GM23338 (cell line): ENCODE measurements around the gene RAMACL. TPM values are rescaled to one million over a fixed set of nuclear protein-coding genes. Genes with fewer than 3 reads are reported as not detected.

Experiments
- ATAC-seq: fragments of 200-7000 bp; cut with Tn5 transposase; 3 replicates; pipeline ENCODE4 v1.9.1; 2020
- DNase-seq: peaks from one replicate; pipeline ENCODE4 v3.0.0-alpha.2; 2015; ENCODE audit warnings: low spot score
- H2AFZ ChIP-seq: fragments of 200-600 bp; sonication (generic); 2 replicates; pipeline ENCODE4 v1.8.0; 2016; ENCODE audit warnings: antibody characterized with exemption, mild to moderate bottlenecking, moderate library complexity
- H3F3A ChIP-seq: fragments of 200-600 bp; sonication (generic); replicated peaks from 2 replicates; pipeline ENCODE4 v1.8.0; 2017; ENCODE audit warnings: antibody characterized with exemption, mixed run types, low read depth
- H3K27ac ChIP-seq: fragments of 200-600 bp; sonication (generic); 2 replicates; pipeline ENCODE4 v1.6.1; 2016; ENCODE audit warnings: low read depth
- H3K27me3 ChIP-seq: fragments of 200-600 bp; sonication (generic); 2 replicates; pipeline ENCODE4 v1.8.0; 2016; ENCODE audit warnings: mild to moderate bottlenecking, mixed run types, moderate library complexity; ENCODE audit not compliant: insufficient read depth
- H3K36me3 ChIP-seq: fragments of 200-600 bp; sonication (generic); 2 replicates; pipeline ENCODE4 v1.8.0; 2016; ENCODE audit warnings: mild to moderate bottlenecking; ENCODE audit not compliant: insufficient read depth
- H3K4me1 ChIP-seq: fragments of 200-600 bp; sonication (generic); 2 replicates; pipeline ENCODE4 v1.8.0; 2016; ENCODE audit warnings: mild to moderate bottlenecking, moderate library complexity; ENCODE audit not compliant: insufficient read depth
- H3K4me2 ChIP-seq: fragments of 200-600 bp; sonication (generic); 2 replicates; pipeline ENCODE4 v1.7.1; 2017; ENCODE audit warnings: mixed run types
- H3K4me3 ChIP-seq: fragments of 200-600 bp; sonication (generic); 2 replicates; pipeline ENCODE4 v1.6.1; 2016; ENCODE audit warnings: mixed run types
- H3K79me2 ChIP-seq: fragments of 200-600 bp; sonication (generic); replicated peaks from 2 replicates; pipeline ENCODE4 v1.8.0; 2017; ENCODE audit warnings: mild to moderate bottlenecking; ENCODE audit not compliant: insufficient read depth
- H3K9me2 ChIP-seq: fragments of 200-600 bp; sonication (generic); 2 replicates; pipeline ENCODE4 v1.8.0; 2017; ENCODE audit not compliant: insufficient read depth
- H4K20me1 ChIP-seq: fragments of 200-600 bp; sonication (generic); replicated peaks from 2 replicates; pipeline ENCODE4 v1.8.0; 2017; ENCODE audit warnings: mild to moderate bottlenecking; ENCODE audit not compliant: insufficient read depth
- H3K27ac Mint-ChIP-seq: 2 replicates; pipeline ENCODE4 v1.8.0; 2020; ENCODE audit warnings: inconsistent platforms, mild to moderate bottlenecking, moderate library complexity, mixed read lengths
- H3K27me3 Mint-ChIP-seq: 3 replicates; pipeline ENCODE4 v1.8.0; 2022; ENCODE audit warnings: low read depth, mild to moderate bottlenecking, moderate library complexity, mixed read lengths, inconsistent platforms; ENCODE audit not compliant: insufficient read depth, poor library complexity
- H3K36me3 Mint-ChIP-seq: 3 replicates; pipeline ENCODE4 v1.8.0; 2021; ENCODE audit warnings: low read depth, mild to moderate bottlenecking, inconsistent platforms, moderate library complexity, mixed read lengths
- H3K4me1 Mint-ChIP-seq: 3 replicates; pipeline ENCODE4 v1.8.0; 2020; ENCODE audit warnings: mild to moderate bottlenecking, inconsistent platforms, mixed read lengths
- H3K4me3 Mint-ChIP-seq: 3 replicates; pipeline ENCODE4 v1.8.0; 2021; ENCODE audit warnings: moderate library complexity, mild to moderate bottlenecking, inconsistent platforms, mixed read lengths
- H3K9me3 Mint-ChIP-seq: 3 replicates; pipeline ENCODE4 v1.8.0; 2020; ENCODE audit warnings: moderate library complexity, mild to moderate bottlenecking, inconsistent platforms, mixed read lengths
- ETS1 ChIP-seq: IDR thresholded peaks from 2 replicates; pipeline ENCODE4 v1.6.1; 2016; ENCODE audit warnings: antibody characterized with exemption
- EZH2 ChIP-seq: fragments of 200-600 bp; sonication (generic); IDR thresholded peaks from one replicate; pipeline ENCODE4 v1.8.0; 2017; ENCODE audit warnings: antibody characterized with exemption, mild to moderate bottlenecking, low read depth; ENCODE audit not compliant: unreplicated experiment
- EZH2phosphoT487 ChIP-seq: fragments of 200-600 bp; sonication (generic); IDR thresholded peaks from one replicate; pipeline ENCODE4 v1.8.1; 2018; ENCODE audit warnings: antibody characterized with exemption; ENCODE audit not compliant: unreplicated experiment
- JUNB ChIP-seq: IDR thresholded peaks from one replicate; pipeline ENCODE4 v1.6.1; 2016; ENCODE audit warnings: antibody characterized with exemption; ENCODE audit not compliant: unreplicated experiment
- STAT1 ChIP-seq: IDR thresholded peaks from one replicate; pipeline ENCODE4 v1.6.1; 2016; ENCODE audit warnings: antibody characterized with exemption; ENCODE audit not compliant: unreplicated experiment
- ZNF114 ChIP-seq: fragments of 250-450 bp; sonication (Bioruptor Pico); IDR thresholded peaks from 2 replicates; pipeline ENCODE4 v1.5.0; 2020; ENCODE audit warnings: mild to moderate bottlenecking, moderate library complexity
- ZNF331 ChIP-seq: fragments of 250-450 bp; sonication (Bioruptor Pico); IDR thresholded peaks from 2 replicates; pipeline ENCODE4 v1.5.0; 2020; ENCODE audit warnings: low read depth, mild to moderate bottlenecking, moderate library complexity
- ZNF462 ChIP-seq: fragments of 250-450 bp; sonication (Bioruptor Pico); IDR thresholded peaks from 2 replicates; pipeline ENCODE4 v1.5.0; 2020; ENCODE audit warnings: mild to moderate bottlenecking, moderate library complexity
- polyA plus RNA-seq: library from polyadenylated mRNA; unstranded; fragments of >200 nt; fragmentation: Nextera tagmentation; extraction: Ambion mirVana; gene quantifications from 2 replicates; pipeline ENCODE4 v1.2.1, GENCODE V29; 2016
- total RNA-seq: library from RNA; depleted of rRNA; stranded (reverse); fragments of >200 nt; shearing (Covaris generic); gene quantifications from 2 replicates; pipeline ENCODE4 v1.2.3, GENCODE V29; 2014
- TF ChIP-seq, protein P1 (sequence below): IDR thresholded peaks from one replicate; pipeline ENCODE4 v1.6.1; 2018; ENCODE audit warnings: antibody characterized with exemption; ENCODE audit not compliant: unreplicated experiment
- TF ChIP-seq, protein P2 (sequence below), 2 experiments: fragments of 200-600 bp in 1 of 2; sonication (generic) in 1 of 2; conservative IDR thresholded peaks; 2 replicates each; pipeline versions ENCODE4 v1.5.1 to v1.6.1; 2016 to 2017; ENCODE audit warnings: antibody characterized with exemption in 2 of 2, low read depth in 2 of 2, mild to moderate bottlenecking in 2 of 2, moderate library complexity in 1 of 2

Gene RAMACL
- total and polyA plus RNA-seq, 2 experiments from 2014 or later: 0.61 to 4.0 TPM

GRCh38 chr6:166623318-166623717 lies 36.8 kb upstream of the RAMACL start:
- no peak overlapping the region for H3K27ac Mint-ChIP-seq
- peaks cover 70% of the 10 kb centered on the region for H3K79me2 ChIP-seq
- no peak overlapping the region for H2AFZ ChIP-seq
- peaks cover 10% of the 10 kb centered on the region; the same call in 1 of the 2 replicates for H4K20me1 ChIP-seq
- H3F3A ChIP-seq: peaks cover 4% of the 10 kb centered on the region
- H3K4me3 ChIP-seq: no peak overlapping the region
- no peak overlapping the region for H3K4me2 ChIP-seq
- H3K27ac ChIP-seq: no peak overlapping the region
- H3K4me1 Mint-ChIP-seq: peaks cover 51% of the 10 kb centered on the region
- TF ChIP-seq, protein P1, sequence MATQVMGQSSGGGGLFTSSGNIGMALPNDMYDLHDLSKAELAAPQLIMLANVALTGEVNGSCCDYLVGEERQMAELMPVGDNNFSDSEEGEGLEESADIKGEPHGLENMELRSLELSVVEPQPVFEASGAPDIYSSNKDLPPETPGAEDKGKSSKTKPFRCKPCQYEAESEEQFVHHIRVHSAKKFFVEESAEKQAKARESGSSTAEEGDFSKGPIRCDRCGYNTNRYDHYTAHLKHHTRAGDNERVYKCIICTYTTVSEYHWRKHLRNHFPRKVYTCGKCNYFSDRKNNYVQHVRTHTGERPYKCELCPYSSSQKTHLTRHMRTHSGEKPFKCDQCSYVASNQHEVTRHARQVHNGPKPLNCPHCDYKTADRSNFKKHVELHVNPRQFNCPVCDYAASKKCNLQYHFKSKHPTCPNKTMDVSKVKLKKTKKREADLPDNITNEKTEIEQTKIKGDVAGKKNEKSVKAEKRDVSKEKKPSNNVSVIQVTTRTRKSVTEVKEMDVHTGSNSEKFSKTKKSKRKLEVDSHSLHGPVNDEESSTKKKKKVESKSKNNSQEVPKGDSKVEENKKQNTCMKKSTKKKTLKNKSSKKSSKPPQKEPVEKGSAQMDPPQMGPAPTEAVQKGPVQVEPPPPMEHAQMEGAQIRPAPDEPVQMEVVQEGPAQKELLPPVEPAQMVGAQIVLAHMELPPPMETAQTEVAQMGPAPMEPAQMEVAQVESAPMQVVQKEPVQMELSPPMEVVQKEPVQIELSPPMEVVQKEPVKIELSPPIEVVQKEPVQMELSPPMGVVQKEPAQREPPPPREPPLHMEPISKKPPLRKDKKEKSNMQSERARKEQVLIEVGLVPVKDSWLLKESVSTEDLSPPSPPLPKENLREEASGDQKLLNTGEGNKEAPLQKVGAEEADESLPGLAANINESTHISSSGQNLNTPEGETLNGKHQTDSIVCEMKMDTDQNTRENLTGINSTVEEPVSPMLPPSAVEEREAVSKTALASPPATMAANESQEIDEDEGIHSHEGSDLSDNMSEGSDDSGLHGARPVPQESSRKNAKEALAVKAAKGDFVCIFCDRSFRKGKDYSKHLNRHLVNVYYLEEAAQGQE: no peak
- TF ChIP-seq ZNF331 (CRISPR knock-in tag) (no peak), EZH2 (no peak), STAT1 (no peak), ZNF462 (CRISPR knock-in tag) (no peak), EZH2phosphoT487 (no peak), JUNB (no peak), ETS1 (no peak), ZNF114 (CRISPR knock-in tag) (no peak)
- TF ChIP-seq, protein P2, sequence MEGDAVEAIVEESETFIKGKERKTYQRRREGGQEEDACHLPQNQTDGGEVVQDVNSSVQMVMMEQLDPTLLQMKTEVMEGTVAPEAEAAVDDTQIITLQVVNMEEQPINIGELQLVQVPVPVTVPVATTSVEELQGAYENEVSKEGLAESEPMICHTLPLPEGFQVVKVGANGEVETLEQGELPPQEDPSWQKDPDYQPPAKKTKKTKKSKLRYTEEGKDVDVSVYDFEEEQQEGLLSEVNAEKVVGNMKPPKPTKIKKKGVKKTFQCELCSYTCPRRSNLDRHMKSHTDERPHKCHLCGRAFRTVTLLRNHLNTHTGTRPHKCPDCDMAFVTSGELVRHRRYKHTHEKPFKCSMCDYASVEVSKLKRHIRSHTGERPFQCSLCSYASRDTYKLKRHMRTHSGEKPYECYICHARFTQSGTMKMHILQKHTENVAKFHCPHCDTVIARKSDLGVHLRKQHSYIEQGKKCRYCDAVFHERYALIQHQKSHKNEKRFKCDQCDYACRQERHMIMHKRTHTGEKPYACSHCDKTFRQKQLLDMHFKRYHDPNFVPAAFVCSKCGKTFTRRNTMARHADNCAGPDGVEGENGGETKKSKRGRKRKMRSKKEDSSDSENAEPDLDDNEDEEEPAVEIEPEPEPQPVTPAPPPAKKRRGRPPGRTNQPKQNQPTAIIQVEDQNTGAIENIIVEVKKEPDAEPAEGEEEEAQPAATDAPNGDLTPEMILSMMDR (conservative IDR thresholded peaks at IDR 0.05; ENCODE audit: low read depth in 2 of 2): no peak
- H3K9me2 ChIP-seq: no peaks in the 10 kb centered on the region
- H3K27me3 ChIP-seq: peaks cover 9% of the 10 kb centered on the region; the same call in 1 of the 2 replicates
- peaks cover 38% of the 10 kb centered on the region for H3K4me1 ChIP-seq
- DNase-seq: no peak
- no peak for ATAC-seq
- no peaks in the 10 kb centered on the region for H3K36me3 ChIP-seq
- peaks cover 11% of the 10 kb centered on the region for H3K27me3 Mint-ChIP-seq
- no peak overlapping the region for H3K4me3 Mint-ChIP-seq
- no peaks in the 10 kb centered on the region for H3K9me3 Mint-ChIP-seq
- H3K36me3 Mint-ChIP-seq: peaks cover 8% of the 10 kb centered on the region
